NCI-H2107 treated with DMSO at 0.1 percent for 48 hours (cell line): ENCODE results near the gene LIMD2.

ENCODE experiments used
- DNase-seq: peaks from one replicate; lab custom pipeline; 2025; ENCODE audit not compliant: unreplicated experiment; lab: John Stamatoyannopoulos, UW

The LIMD2 gene

GRCh38 chr17:63685041-63685440 is 14.9 kb downstream of the LIMD2 start:
- DNase-seq: no peak

DNA sequence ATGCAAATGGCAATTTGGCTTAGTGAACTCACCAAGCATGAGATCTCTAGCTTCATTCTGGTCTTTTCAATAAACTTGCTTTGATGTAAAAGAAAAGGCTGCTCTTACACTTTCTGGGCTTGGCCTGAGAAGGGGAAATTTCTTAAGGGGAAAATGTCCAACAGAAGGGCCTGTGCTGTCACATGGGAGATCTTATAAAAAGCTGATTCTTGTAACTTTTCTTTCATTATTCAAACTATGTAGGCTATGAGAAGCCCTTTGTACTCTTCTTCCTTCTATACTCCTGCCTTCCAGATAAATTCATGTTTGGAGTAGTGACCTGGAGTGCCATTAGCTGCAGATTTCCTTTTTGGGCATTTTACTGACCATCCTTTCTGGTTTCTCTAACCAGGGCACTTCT is 16.9 kb downstream of the LIMD2 start:
- no peak for DNase-seq

DNA sequence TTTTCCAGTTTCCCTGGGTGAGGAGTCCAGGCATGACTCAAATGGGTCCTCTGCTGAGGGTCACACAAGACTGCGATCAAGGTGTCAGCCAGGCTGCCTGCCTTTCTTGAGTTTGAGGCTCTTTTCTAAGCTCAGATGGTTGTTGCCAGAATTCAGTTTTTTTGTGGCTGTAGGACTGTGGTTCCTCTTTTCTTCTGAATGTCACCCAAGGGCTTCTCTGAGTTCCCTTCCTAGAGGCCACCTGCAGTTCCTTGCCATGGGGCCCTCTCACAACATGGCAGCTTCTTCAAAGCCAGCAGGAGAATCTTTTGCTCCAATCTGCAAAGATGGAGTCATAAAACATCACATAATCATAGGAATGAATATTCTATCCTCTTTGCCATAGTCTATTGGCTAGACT is 17.5 kb downstream of the LIMD2 start:
- no peak for DNase-seq

DNA sequence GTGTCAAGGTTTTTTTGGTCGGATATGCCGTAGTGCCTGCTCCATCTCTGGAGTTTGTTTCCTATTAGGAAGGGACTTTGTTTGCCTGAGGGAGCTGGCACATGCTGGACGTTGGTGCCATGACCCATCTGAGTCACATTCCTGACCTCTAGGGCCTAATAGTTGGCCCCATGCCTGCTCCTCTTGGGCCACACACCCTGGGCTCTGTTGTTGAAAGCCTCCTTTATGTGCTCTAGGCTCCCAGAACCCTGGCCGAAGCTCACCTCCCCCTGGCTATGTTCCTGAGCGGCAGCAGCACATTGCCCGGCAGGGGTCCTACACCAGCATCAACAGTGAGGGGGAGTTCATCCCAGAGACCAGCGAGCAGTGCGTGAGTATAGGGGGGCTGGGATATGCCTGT is 18.4 kb downstream of the LIMD2 start:
- no peak for DNase-seq

- DNase-seq: no peak
Measured at GRCh38 chr17:63680700-63681099, 19.2 kb downstream of the LIMD2 start.

DNA sequence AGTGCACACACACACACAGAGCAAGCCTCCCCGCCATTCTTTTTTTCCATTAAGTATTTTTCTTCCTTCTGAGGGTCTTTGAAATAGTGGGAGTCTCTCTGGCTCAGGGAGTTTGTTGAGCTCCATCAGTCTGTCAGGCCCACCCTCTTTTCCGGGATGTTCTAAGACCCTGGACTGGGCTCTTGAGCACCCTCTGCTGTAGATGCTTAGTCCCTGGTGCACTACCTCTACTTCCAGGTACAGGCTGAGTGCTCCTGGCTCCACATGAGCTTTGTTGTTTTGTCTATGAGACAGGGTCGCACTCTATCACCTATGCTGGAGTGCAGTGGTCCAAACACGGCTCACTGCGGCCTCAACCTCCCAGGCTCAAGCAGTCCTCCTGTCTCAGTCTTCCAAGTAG is 20.7 kb downstream of the LIMD2 start:
- no peak for DNase-seq

GRCh38 chr17:63676584-63676983 is 23.3 kb downstream of the LIMD2 start:
- DNase-seq: no peak

DNA sequence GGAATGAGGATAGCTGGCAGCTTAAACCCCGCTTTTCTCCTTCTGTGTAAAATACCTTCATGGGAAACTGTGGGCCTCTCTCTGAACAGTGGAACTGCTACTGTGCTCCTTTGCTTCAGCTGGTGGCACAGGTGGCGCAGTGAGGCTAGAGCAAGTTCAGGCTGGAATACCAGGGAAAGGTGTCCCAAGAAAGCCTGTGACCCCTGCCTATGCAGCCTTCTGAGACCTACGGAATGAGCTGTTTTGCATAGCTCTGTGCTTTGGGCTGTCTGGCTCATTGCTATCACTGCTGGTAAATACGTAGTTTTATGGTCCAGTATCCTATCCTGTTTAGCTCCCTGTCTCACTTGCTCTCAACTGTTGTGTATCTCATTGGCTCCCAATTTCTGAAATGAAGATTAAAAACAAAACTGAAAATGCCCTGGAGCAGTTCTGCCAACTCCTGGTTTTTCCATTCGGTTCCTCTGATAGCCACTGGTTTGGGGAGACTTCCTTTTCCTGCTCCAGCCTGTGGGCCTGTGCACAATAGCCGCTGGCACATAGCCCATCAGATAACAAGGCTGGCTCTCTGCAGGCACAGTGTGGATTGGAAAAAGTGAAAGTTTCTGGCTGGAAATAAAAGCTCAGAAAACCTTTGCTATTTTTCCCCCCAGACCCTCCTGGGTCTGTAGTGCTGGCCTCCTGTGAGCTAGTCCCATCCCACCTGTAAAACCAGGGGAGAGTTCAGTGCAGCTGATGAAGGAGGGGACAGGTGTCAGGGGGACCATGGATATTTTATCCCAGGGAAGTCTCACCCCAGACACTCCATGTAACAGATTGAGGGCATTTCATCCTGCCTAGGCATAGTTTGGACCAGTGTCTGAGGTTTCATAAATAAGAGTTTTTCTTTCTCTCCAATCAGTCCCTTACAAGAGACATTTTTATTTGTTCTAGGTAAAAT is 24.0 kb downstream of the LIMD2 start:
- no peak for DNase-seq

DNA sequence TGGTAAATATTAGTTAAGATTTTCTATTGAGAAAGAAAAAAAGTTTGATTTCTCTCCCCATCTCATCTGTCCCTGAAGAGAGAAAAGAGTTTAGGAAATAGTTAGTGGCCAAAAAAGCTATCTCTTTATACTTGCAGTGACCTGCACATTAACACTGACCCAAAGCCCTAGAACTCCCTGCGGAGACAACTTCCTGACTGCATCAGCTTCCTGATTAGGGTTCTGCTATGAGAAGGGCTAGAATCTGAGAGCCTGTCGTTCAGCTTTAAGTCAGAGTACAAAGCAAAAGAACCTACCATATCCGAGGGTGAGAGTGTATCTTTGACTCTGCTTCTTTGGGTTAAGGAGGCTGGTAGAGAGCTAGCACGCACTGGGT is 24.7 kb downstream of the LIMD2 start:
- no peak for DNase-seq

DNA sequence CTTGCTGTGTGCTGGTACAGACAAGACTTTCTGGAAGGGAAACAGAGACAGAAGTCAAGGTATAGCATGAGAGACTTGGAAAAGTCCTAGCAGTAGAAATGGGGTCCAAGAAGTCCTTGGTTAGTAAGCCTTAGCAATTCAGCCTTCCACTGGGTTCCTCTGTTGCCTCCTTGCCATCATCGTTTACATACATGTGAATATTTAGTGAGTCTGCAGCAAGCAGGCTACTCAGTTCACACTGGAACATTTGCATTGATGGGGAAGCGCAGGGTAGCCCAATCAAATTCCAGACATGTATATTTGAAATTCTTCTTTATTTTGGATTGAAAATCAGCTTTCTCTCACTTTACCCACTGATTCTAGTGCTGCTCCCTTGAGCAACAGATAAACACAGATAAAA is 27.1 kb downstream of the LIMD2 start:
- DNase-seq: no peak

GRCh38 chr17:63665527-63666214 is 34.3 kb downstream of the LIMD2 start:
- no peak for DNase-seq

DNA sequence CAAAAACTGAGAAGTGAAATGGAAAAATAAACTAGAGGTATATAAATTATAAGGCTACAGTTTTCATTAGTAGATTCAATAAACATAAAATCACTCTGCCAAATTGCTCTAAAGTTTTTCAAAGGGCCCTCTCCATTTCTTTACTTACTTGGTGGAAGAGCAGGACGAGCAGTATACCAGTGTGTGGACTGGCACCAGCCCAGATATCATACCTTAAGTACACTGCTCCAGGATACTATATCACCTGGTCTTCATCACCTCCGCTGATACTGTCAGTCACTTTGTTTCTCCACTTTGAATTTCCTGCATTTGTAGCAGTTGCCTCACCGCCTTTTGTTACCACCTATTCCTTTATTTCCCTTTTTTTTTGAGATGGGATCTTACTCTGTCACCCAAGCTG is 40.1 kb downstream of the LIMD2 start:
- no peak for DNase-seq

- DNase-seq: no peak
Measured at GRCh38 chr17:63658366-63658765, 41.6 kb downstream of the LIMD2 start.

- DNase-seq: no peak
Measured at GRCh38 chr17:63657786-63658185, 42.1 kb downstream of the LIMD2 start.

DNA sequence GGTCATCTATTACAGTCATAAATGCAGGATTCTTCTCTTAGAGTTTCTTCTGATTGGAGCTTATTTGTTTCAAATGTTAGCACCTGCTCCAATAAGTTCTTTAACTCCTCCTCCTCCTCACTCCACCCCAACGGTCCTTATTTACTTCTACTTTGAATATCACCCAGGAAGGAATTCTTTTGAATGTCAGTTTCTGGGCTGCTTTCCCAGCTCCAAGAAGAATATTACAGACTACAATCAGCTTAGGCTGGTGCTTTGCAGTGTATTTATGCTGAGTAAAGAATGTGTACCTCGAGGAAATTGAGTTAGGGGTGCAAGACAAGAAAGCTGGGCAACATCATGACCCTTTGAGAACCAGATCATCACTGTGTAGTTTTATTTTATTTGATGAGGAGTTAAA is 46.9 kb downstream of the LIMD2 start:
- no peak for DNase-seq

- no peak for DNase-seq
Measured at GRCh38 chr17:63652106-63652505, 47.8 kb downstream of the LIMD2 start.

DNA sequence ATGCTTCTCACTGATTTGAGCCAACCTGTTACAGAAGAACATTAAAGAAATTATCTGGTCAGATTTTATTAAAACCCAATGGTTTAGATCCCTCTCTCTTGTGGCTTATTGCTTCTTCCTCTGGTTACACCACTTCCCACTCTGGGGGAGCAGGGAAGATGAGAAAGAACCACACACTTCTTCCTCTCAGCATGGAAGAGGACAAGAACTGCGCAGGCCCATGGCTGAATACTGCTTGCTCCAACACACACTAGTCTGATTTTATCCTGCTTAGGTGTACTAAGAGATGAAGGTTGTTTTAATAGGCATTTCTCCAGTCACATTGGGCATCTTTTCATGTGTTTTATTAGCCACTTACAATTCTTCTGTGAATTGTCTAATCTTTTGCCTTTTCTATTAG is 50.1 kb downstream of the LIMD2 start:
- DNase-seq: no peak

GRCh38 chr17:63647936-63648335 is 52.0 kb downstream of the LIMD2 start:
- DNase-seq: no peak

- no peak for DNase-seq
Measured at GRCh38 chr17:63647065-63647725, 52.7 kb downstream of the LIMD2 start.

DNA sequence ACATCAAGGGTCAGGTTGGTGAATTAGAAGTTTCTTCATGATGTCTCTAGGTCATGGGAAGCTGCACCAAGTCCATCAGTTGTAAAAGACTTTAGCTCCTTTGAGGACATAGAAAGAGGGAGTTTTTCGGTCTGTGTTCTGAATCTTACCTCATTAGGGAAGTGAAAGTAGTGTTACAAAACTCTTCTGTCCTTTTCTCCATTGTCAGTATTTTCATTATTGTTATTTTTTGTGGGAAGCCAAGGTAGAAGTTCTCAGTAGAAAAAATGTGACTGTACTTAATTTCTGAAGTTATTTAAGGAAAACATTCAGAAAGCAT is 53.5 kb downstream of the LIMD2 start:
- no peak for DNase-seq
